Measurements from ENCODE around the gene LHFPL3.
"Not testable (repeated sequence)": the region's sequence is repeated elsewhere in the genome, so short reads cannot be mapped to it uniquely, and the experiment has no call there.

The LHFPL3 gene

GRCh38 chr7:104569751-104570150 lies 241.3 kb downstream of the LHFPL3 start:
- H3K4me1 ChIP-seq (ENCODE audit: control insufficient read depth in 1 of 2, insufficient read depth in 1 of 2, low read depth in 1 of 2, low read length in 1 of 2): no peaks in the 10 kb centered on the region
- no peak for TF ChIP-seq CTCF (IDR thresholded peaks at IDR 0.05)
- no peak overlapping the region for H3K4me3 ChIP-seq (ENCODE audit: low read depth in 1 of 2, low read length in 1 of 2)
- no peak overlapping the region for H3K27ac ChIP-seq
- H3K27me3 ChIP-seq: no peaks in the 10 kb centered on the region
- H3K9me3 ChIP-seq: no peaks in the 10 kb centered on the region
- no peaks in the 10 kb centered on the region for H3K36me3 ChIP-seq

GRCh38 chr7:104572554-104572953 lies 244.2 kb downstream of the LHFPL3 start:
- Histone ChIP-seq H3K4me3 (ENCODE audit: low read depth in 1 of 2, low read length in 1 of 2) (no peak overlapping the region), H3K27me3 (no peaks in the 10 kb centered on the region), H3K36me3 (no peaks in the 10 kb centered on the region), H3K9me3 (no peaks in the 10 kb centered on the region), H3K27ac (no peak overlapping the region), H3K4me1 (ENCODE audit: control insufficient read depth in 1 of 2, insufficient read depth in 1 of 2, low read depth in 1 of 2, low read length in 1 of 2) (no peaks in the 10 kb centered on the region)
- no peak for TF ChIP-seq CTCF (IDR thresholded peaks at IDR 0.05)

GRCh38 chr7:104584620-104585019 lies 256.2 kb downstream of the LHFPL3 start:
- no peaks in the 10 kb centered on the region for H3K36me3 ChIP-seq
- no peaks in the 10 kb centered on the region for H3K4me1 ChIP-seq (ENCODE audit: control insufficient read depth in 1 of 2, insufficient read depth in 1 of 2, low read depth in 1 of 2, low read length in 1 of 2)
- no peak for TF ChIP-seq CTCF (IDR thresholded peaks at IDR 0.05)
- no peaks in the 10 kb centered on the region for H3K27me3 ChIP-seq
- no peak overlapping the region for H3K4me3 ChIP-seq (ENCODE audit: low read depth in 1 of 2, low read length in 1 of 2)
- no peaks in the 10 kb centered on the region for H3K9me3 ChIP-seq
- H3K27ac ChIP-seq: no peak overlapping the region

GRCh38 chr7:104595591-104595990 lies 267.2 kb downstream of the LHFPL3 start:
- not testable (repeated sequence) for H3K4me3 ChIP-seq (ENCODE audit: low read depth in 1 of 2, low read length in 1 of 2); H3K27ac ChIP-seq; H3K27me3 ChIP-seq; H3K4me1 ChIP-seq (ENCODE audit: control insufficient read depth in 1 of 2, insufficient read depth in 1 of 2, low read depth in 1 of 2, low read length in 1 of 2); H3K36me3 ChIP-seq; H3K9me3 ChIP-seq

GRCh38 chr7:104603957-104604356 lies 275.6 kb downstream of the LHFPL3 start:
- Histone ChIP-seq H3K36me3 (no peaks in the 10 kb centered on the region), H3K27ac (no peak overlapping the region), H3K4me3 (ENCODE audit: low read depth in 1 of 2, low read length in 1 of 2) (no peak overlapping the region), H3K4me1 (ENCODE audit: control insufficient read depth in 1 of 2, insufficient read depth in 1 of 2, low read depth in 1 of 2, low read length in 1 of 2) (no peaks in the 10 kb centered on the region), H3K9me3 (no peaks in the 10 kb centered on the region), H3K27me3 (no peaks in the 10 kb centered on the region)
- no peak for TF ChIP-seq CTCF (IDR thresholded peaks at IDR 0.05)

- no peaks in the 10 kb centered on the region for H3K27me3 ChIP-seq
- no peaks in the 10 kb centered on the region for H3K4me1 ChIP-seq (ENCODE audit: control insufficient read depth in 1 of 2, insufficient read depth in 1 of 2, low read depth in 1 of 2, low read length in 1 of 2)
- no peak overlapping the region for H3K27ac ChIP-seq
- no peak overlapping the region for H3K4me3 ChIP-seq (ENCODE audit: low read depth in 1 of 2, low read length in 1 of 2)
- no peaks in the 10 kb centered on the region for H3K9me3 ChIP-seq
- H3K36me3 ChIP-seq: no peaks in the 10 kb centered on the region
- no peak for TF ChIP-seq CTCF (IDR thresholded peaks at IDR 0.05)
Observed at GRCh38 chr7:104604706-104605105, 276.3 kb downstream of the LHFPL3 start.

All from neutrophil (primary cell).